Trophoblast cell (in vitro differentiated cells and primary cell): ENCODE measurements around the gene CLIP2.

ENCODE experiments used
- DNase-seq, 2 donors: peaks; one replicate each; pipeline ENCODE4 v3.0.0-alpha.2; 2016
- H2AFZ ChIP-seq: 2 replicates; pipeline ENCODE4 v1.6.1; 2013; ENCODE audit warnings: low read length, moderate library complexity, mild to moderate bottlenecking; ENCODE audit not compliant: insufficient read depth, poor library complexity
- H2AK5ac ChIP-seq: 2 replicates; pipeline ENCODE4 v1.6.1; 2013; ENCODE audit warnings: mild to moderate bottlenecking, low read length
- H2BK120ac ChIP-seq: 2 replicates; pipeline ENCODE4 v1.6.1; 2013; ENCODE audit warnings: low read length, mild to moderate bottlenecking, moderate library complexity; ENCODE audit not compliant: insufficient read depth, poor library complexity
- H2BK12ac ChIP-seq: 2 replicates; pipeline ENCODE4 v1.6.1; 2013; ENCODE audit warnings: mild to moderate bottlenecking, low read length, moderate library complexity
- H2BK5ac ChIP-seq: 2 replicates; pipeline ENCODE4 v1.6.1; 2013; ENCODE audit warnings: low read length, low read depth, moderate library complexity, mild to moderate bottlenecking; ENCODE audit not compliant: poor library complexity
- H3K14ac ChIP-seq: 2 replicates; pipeline ENCODE4 v1.6.1; 2013; ENCODE audit warnings: mild to moderate bottlenecking, low read length
- H3K18ac ChIP-seq: 2 replicates; pipeline ENCODE4 v1.6.1; 2013; ENCODE audit warnings: mild to moderate bottlenecking, low read length
- H3K23ac ChIP-seq: 2 replicates; pipeline ENCODE4 v1.6.1; 2013; ENCODE audit warnings: low read length
- H3K27ac ChIP-seq: 2 replicates; pipeline ENCODE4 v1.5.1; 2013; ENCODE audit warnings: low read depth, mild to moderate bottlenecking, inconsistent platforms, low read length, moderate library complexity
- H3K27me3 ChIP-seq: 2 replicates; pipeline ENCODE4 v1.6.1; 2013; ENCODE audit warnings: inconsistent platforms, mild to moderate bottlenecking, low read length, moderate library complexity; ENCODE audit not compliant: insufficient read depth
- H3K36me3 ChIP-seq, 2 experiments: 1 replicate in 1 of 2; 2 replicates in 1 of 2; pipeline ENCODE4 v1.6.1; 2013; ENCODE audit warnings: low read length in 2 of 2, mild to moderate bottlenecking in 2 of 2, moderate library complexity in 1 of 2; ENCODE audit not compliant: insufficient read depth in 2 of 2, control insufficient read depth in 1 of 2
- H3K4ac ChIP-seq: 2 replicates; pipeline ENCODE4 v1.6.1; 2013; ENCODE audit warnings: low read depth, mild to moderate bottlenecking, low read length, moderate library complexity
- H3K4me1 ChIP-seq, 2 experiments: 1 replicate in 1 of 2; 2 replicates in 1 of 2; pipeline ENCODE4 v1.6.1; 2013; ENCODE audit warnings: low read length in 2 of 2, mild to moderate bottlenecking in 2 of 2, moderate library complexity in 1 of 2; ENCODE audit not compliant: insufficient read depth in 2 of 2, control insufficient read depth in 1 of 2
- H3K4me2 ChIP-seq: 2 replicates; pipeline ENCODE4 v1.6.1; 2013; ENCODE audit warnings: inconsistent platforms, mild to moderate bottlenecking, low read length, moderate library complexity
- H3K4me3 ChIP-seq: 2 replicates; pipeline ENCODE4 v1.5.1; 2013; ENCODE audit warnings: mild to moderate bottlenecking, low read depth, low read length, inconsistent platforms
- H3K79me1 ChIP-seq: one replicate; pipeline ENCODE4 v1.6.1; 2013; ENCODE audit warnings: low read length
- H3K79me2 ChIP-seq: 2 replicates; pipeline ENCODE4 v1.6.1; 2013; ENCODE audit warnings: low read length, mild to moderate bottlenecking; ENCODE audit not compliant: control insufficient read depth, insufficient read depth, poor library complexity
- H3K9ac ChIP-seq: 2 replicates; pipeline ENCODE4 v1.6.1; 2013; ENCODE audit warnings: mild to moderate bottlenecking, low read length
- H3K9me3 ChIP-seq: 2 replicates; pipeline ENCODE4 v1.6.1; 2013; ENCODE audit warnings: low read depth, mild to moderate bottlenecking, control low read depth, inconsistent platforms, low read length; ENCODE audit not compliant: insufficient read depth
- H4K12ac ChIP-seq: 2 replicates; pipeline ENCODE4 v1.6.1; 2013; ENCODE audit warnings: low read depth, mild to moderate bottlenecking, low read length, moderate library complexity
- H4K8ac ChIP-seq: 2 replicates; pipeline ENCODE4 v1.6.1; 2013; ENCODE audit warnings: low read depth, mild to moderate bottlenecking, low read length, moderate library complexity
- H4K91ac ChIP-seq: one replicate; pipeline ENCODE4 v1.6.1; 2013; ENCODE audit warnings: low read depth, mild to moderate bottlenecking, low read length, moderate library complexity
- WGBS: extraction: QIAGEN DNeasy Blood & Tissue Kit; methylation state at CpG from one replicate; pipeline ENCODE4 v1.1.7; 2013; ENCODE audit warnings: missing lambda C conversion rate; ENCODE audit not compliant: insufficient read length, insufficient coverage; ENCODE audit errors: extremely low coverage; 5-methylcytosine and 5-hydroxymethylcytosine counted together

CLIP2 gene

GRCh38 chr7:74360008-74360407 is 70.8 kb downstream of the CLIP2 start:
- Histone ChIP-seq H3K18ac (no peak overlapping the region), H3K27ac (no peak overlapping the region), H2BK120ac (no peak overlapping the region), H3K36me3 (no peaks in the 10 kb centered on the region), H3K23ac (no peak overlapping the region), H3K79me2 (no peaks in the 10 kb centered on the region), H3K9me3 (peaks cover 3% of the 10 kb centered on the region), H3K9ac (no peak overlapping the region), H3K4me2 (no peak overlapping the region), H3K4me1 (no peaks in the 10 kb centered on the region), H3K27me3 (no peaks in the 10 kb centered on the region), H3K4ac (no peak overlapping the region), H4K8ac (no peak overlapping the region), H2AFZ (no peak overlapping the region), H2BK5ac (no peak overlapping the region), H2AK5ac (no peak overlapping the region), H4K91ac (no peak overlapping the region), H4K12ac (no peak overlapping the region), H3K79me1 (no peaks in the 10 kb centered on the region), H3K4me3 (no peak overlapping the region), H2BK12ac (no peak overlapping the region), H3K14ac (no peak overlapping the region)
- no CpG with 5 or more reads among the region's 11 CpGs for WGBS
- no peak for DNase-seq

DNA sequence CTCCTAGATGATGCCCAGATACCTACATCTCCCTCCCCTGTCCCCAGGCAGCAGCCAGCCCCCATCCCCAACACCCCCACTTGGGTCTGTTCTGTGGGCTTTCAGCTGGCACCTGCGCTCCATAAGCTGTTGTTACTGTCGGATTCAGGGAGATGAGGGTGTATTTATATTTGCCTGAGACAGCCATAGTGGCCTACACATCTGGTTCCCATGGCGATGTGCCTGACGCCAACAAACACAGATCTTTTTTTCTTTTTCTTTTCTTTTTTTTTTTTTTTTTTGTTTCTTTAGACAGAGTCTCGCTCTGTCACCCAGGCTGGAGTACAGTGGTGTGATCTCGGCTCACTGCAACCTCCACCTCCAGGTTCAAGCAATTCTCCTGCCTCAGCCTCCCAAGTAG is 73.1 kb downstream of the CLIP2 start:
- no peak overlapping the region for H3K14ac ChIP-seq
- no peak for DNase-seq
- no peak overlapping the region for H3K9ac ChIP-seq
- H2AK5ac ChIP-seq = no peak overlapping the region
- no peak overlapping the region for H3K4me3 ChIP-seq
- no peak overlapping the region for H3K4me2 ChIP-seq
- no peaks in the 10 kb centered on the region for H3K79me1 ChIP-seq
- no peak overlapping the region for H4K8ac ChIP-seq
- H3K79me2 ChIP-seq = no peaks in the 10 kb centered on the region
- no peak overlapping the region for H2AFZ ChIP-seq
- no peak overlapping the region for H4K12ac ChIP-seq
- H2BK120ac ChIP-seq = no peak overlapping the region
- no peaks in the 10 kb centered on the region for H3K9me3 ChIP-seq
- H3K36me3 ChIP-seq = no peaks in the 10 kb centered on the region
- no peak overlapping the region for H3K18ac ChIP-seq
- no peak overlapping the region for H3K4ac ChIP-seq
- no peak overlapping the region for H3K27ac ChIP-seq
- no peak overlapping the region for H4K91ac ChIP-seq
- H3K23ac ChIP-seq = no peak overlapping the region
- H2BK12ac ChIP-seq = no peak overlapping the region
- no peak overlapping the region for H2BK5ac ChIP-seq
- no peaks in the 10 kb centered on the region for H3K27me3 ChIP-seq
- no peaks in the 10 kb centered on the region for H3K4me1 ChIP-seq
- no CpG with 5 or more reads among the region's 6 CpGs for WGBS

GRCh38 chr7:74364061-74364460 is 74.9 kb downstream of the CLIP2 start:
- H3K4me1 ChIP-seq = no peaks in the 10 kb centered on the region
- no peak overlapping the region for H2BK5ac ChIP-seq
- H3K18ac ChIP-seq = no peak overlapping the region
- no peak overlapping the region for H4K91ac ChIP-seq
- no peak overlapping the region for H3K4me2 ChIP-seq
- H3K79me1 ChIP-seq = no peaks in the 10 kb centered on the region
- no peak overlapping the region for H3K4me3 ChIP-seq
- no peak overlapping the region for H3K27ac ChIP-seq
- no peak overlapping the region for H2BK120ac ChIP-seq
- WGBS = no CpG with 5 or more reads among the region's 7 CpGs
- H3K79me2 ChIP-seq = no peaks in the 10 kb centered on the region
- H3K14ac ChIP-seq = no peak overlapping the region
- no peak overlapping the region for H2AK5ac ChIP-seq
- H3K23ac ChIP-seq = no peak overlapping the region
- H4K8ac ChIP-seq = no peak overlapping the region
- DNase-seq = peak in 1 of 2 donors; percentile 26
- H2AFZ ChIP-seq = no peak overlapping the region
- H4K12ac ChIP-seq = no peak overlapping the region
- no peak overlapping the region for H2BK12ac ChIP-seq
- no peak overlapping the region for H3K4ac ChIP-seq
- H3K9ac ChIP-seq = no peak overlapping the region
- no peaks in the 10 kb centered on the region for H3K9me3 ChIP-seq
- H3K36me3 ChIP-seq = no peaks in the 10 kb centered on the region
- H3K27me3 ChIP-seq = no peaks in the 10 kb centered on the region

GRCh38 chr7:74365322-74366022 is 76.3 kb downstream of the CLIP2 start:
- no peak overlapping the region for H2BK120ac ChIP-seq
- H3K36me3 ChIP-seq = no peaks in the 10 kb centered on the region
- WGBS = no CpG with 5 or more reads among the region's 10 CpGs

More at GRCh38 chr7:74365322-74366022, 76.3 kb downstream of the CLIP2 start:
- Histone ChIP-seq H3K9me3 (no peaks in the 10 kb centered on the region), H3K4me1 (no peaks in the 10 kb centered on the region), H3K27me3 (no peaks in the 10 kb centered on the region), H3K79me2 (no peaks in the 10 kb centered on the region), H3K4me3 (no peak overlapping the region), H3K18ac (no peak overlapping the region), H2BK5ac (no peak overlapping the region), H3K9ac (no peak overlapping the region), H3K14ac (no peak overlapping the region), H2AK5ac (no peak overlapping the region), H3K79me1 (no peaks in the 10 kb centered on the region), H3K4ac (no peak overlapping the region), H3K23ac (no peak overlapping the region), H3K4me2 (peak overlapping the region; percentile 6), H2AFZ (peak overlapping the region; percentile 47), H4K12ac (no peak overlapping the region), H4K91ac (no peak overlapping the region), H4K8ac (peak overlapping the region; percentile 25), H3K27ac (no peak overlapping the region), H2BK12ac (no peak overlapping the region)
- DNase-seq = peak; percentile 30 to 48
